Hypothalamus (tissue), 51 donors: ENCODE data around the gene KIF25.
"Not testable (repeated sequence)": the region's sequence is repeated elsewhere in the genome, so short reads cannot be mapped to it uniquely, and the experiment has no call there.

ENCODE experiments used
- DNase-seq, 51 donors: peaks; one replicate each; lab custom pipeline; 2025; lab: John Stamatoyannopoulos, UW

KIF25 gene

DNA sequence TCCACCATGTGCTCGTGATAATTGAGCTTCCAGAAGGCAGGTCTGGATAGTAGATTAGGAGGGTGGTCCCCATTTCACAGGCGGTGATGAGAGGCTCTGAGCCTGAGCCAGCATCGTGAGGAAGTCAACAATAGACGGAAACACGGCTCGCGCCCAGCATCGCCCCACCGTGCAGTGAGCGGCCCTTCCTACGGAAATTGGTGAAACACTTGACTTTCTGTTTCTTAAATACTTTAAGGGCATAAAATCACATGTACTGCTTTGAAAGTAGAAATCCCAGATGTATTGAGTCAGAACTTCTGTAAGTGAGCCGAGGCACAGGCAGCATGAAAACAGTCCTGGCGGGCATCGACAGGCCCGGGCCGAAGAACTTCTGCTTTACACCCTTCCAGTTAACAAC lies 4.3 kb upstream of the KIF25 start:
- DNase-seq, result no peak

DNA sequence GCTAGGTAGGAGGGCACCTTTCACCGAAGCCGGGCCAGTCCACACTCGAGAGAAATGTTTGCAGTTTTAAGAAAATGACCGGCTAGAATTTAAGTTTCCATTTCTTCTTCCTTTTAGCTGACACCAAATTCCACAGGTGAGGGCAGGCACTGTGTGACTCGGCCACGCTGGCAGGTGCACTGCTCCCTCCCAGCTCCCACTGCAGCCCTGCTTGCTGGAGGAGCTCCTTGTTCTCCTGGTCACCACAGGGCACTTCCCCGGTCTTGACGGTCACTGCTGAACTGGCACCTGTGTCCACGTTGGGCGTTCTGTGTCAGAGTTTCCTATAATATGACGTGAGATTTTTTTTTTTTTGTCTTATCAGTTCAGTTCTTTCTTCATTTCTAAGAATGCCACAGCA lies 3.6 kb upstream of the KIF25 start:
- DNase-seq, result no peak

DNA sequence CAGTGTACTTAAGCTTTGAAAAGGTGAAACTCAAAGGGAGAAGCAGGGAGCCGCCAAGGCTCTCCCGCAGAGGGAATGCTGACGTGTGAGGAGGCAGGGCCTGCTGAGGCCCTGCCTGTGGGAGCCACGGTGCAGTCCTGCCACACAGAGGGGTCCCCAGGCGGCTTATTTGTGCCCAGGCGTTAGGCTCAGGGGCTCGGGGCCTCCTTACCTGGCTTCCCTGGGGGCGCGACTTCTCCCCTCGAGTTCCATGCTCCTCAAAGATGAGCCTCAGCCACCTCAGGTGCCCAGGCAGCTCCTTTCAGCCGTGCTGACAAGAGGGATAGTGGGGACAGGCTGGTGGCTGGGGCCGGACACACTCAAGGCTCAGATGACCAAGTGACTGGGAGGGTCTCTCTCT lies 2.2 kb upstream of the KIF25 start:
- DNase-seq, result no peak

DNA sequence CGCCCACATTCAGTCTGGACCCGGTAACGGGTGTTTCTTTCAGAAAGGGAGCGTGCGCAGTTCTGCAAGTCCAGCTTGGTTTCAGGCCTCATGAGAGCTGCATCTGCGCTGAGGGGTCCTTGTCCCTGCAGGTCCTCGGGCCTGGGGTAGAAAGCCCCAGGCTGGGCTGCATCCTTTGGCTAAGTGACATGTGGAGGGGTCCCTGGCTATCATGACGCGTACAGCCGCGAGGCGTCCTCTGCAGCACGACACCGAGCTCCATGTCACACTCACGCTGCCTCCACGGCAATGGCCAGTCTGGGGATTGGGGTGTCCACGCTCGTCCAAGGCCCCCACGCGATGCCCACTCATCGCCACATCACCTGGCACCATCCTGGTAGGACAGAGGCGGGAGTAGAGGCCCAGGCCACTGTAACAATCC lies 1.7 kb upstream of the KIF25 start:
- DNase-seq, result no peak

DNA sequence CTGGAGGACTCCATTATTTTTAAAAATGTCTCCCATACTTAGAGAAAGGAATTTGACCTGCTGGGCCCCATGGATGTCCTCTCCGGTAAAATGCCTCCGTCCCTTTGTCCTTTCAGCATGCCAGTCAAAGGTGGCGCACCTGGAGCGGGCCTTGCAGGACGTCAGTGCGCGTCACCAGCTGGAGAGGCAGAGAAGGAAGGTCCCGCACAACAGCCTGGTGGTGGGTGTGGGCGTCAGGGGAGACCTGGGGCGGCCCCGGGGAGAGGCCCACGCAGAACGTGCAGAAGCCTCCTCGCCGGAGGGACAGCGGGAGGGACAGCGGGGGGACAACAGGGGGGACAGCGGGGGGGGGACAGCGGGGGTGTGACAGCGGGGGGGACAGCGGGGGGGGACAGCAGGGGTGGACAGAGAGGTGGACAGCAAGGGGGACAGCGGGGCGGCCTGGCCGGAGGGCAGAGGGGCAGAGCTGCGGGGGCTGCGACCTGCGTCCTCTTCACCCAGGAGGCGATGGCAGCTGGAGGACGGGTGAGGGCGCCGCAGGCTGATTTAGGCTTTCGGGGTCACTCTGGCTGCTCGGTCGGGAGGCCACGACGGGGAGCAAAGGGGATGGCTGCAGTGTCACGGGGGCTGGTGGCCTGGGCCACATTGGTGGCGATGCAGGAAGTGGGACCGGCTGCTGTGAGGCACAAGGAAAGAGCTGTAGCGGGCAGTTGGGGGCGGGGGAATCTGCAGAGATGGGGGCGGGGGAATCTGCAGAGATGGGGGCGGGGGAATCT lies 859 bp upstream of the KIF25 start:
- DNase-seq, result peak in 9 of 51 donors; percentile 18 to 69 (median 32)

DNA sequence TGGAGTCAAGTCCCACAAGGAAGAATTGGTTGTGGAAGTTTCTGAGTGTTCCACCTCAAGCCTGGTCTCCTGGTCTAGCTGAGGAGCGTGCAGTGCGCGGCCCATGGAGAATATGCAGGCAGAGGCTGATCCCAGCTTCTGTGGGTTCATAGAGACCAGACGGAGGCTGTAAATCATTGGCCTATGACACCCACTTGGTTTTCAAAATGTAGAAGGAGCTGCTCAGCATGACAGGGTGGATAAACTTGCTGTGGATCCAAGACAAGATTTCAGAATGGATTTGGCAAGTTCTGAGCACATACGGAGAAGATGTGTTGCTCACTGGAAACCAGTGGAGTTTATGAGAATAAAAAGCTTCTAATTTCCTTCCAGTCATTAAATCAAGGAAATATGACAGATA lies 744 bp downstream of the KIF25 start:
- no peak for DNase-seq

DNA sequence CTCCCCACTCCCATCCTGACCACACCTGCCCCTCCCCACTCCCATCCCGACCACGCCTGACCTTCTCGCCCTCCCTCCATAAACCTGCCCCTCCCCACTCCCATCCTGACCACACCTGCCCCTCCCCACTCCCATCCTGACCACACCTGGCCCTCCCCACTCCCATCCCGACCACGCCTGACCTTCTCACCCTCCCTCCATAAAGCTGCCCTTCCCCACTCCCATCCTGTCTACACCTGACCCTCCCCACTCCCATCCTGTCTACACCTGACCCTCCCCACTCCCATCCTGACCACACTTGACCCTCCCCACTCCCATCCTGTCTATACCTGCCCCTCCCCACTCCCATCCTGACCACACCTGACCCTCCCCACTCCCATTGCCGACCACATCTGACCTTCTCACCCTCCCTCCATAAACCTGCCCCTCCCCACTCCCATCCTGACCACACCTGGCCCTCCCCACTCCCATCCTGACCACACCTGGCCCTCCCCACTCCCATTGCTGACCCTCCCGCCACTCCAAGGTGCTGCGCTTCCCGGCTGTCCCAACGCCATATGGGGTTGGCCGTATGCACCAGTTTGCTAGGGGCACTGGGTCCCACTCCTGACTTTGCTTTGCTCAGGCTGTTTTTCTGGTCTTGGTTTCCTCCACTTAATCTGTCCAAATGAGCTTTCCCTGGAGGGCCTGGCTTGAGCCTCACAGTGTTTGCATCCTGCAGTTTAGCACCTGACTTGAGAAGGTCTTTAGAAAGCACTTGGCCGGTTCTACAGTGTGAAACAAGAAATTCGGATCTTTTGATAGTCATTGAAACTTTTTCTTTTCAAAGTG lies 2.9 kb downstream of the KIF25 start:
- DNase-seq, result no peak

DNA sequence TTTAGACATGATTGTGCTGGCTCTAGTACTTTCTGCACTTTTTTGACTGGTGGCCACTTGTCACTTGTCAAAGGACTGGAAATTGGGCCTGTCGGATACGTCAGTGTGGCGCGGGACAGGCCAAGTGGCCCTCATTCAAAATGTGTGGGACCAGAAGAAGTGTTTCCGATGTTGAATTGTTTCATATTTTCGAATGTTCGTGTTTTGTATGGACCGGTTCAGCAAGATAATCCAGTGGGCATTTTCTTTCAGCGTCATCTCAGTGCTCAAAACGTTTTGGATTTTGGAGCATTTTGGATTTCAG lies 3.5 kb downstream of the KIF25 start:
- DNase-seq, result no peak

DNA sequence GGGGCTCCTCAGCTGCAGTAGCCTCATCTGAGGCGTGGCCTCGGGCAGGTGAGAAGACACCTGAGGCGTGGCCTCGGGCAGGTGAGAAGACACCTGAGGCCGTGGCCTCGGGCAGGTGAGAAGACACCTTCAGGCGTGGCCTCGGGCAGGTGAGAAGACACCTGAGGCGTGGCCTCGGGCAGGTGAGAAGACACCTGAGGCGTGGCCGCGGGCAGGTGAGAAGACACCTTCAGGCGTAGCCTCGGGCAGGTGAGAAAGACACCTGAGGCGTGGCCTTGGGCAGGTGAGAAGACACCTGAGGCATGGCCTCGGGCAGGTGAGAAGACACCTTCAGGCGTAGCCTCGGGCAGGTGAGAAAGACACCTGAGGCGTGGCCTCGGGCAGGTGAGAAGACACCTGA lies 4.0 kb downstream of the KIF25 start:
- DNase-seq, result not testable (repeated sequence)

DNA sequence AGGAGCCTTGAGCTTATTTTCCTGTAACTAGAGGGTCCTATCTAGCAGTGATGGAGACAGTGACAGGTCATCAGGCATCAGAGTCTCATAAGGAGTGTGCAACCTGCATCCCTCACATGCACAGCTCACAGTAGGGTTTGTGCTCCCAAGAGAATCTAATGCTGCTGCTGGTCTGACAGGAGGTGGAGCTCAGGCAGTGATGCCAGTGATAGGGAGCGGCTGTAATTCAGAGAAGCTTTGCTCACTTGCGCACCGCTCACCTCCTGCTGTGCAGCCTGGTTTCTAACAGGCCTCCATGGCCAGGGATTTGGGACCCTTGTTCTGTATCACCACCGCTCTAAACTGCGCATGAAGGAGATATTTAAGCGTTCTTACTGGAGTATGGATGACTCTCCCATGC lies 5.3 kb downstream of the KIF25 start:
- no peak for DNase-seq

DNA sequence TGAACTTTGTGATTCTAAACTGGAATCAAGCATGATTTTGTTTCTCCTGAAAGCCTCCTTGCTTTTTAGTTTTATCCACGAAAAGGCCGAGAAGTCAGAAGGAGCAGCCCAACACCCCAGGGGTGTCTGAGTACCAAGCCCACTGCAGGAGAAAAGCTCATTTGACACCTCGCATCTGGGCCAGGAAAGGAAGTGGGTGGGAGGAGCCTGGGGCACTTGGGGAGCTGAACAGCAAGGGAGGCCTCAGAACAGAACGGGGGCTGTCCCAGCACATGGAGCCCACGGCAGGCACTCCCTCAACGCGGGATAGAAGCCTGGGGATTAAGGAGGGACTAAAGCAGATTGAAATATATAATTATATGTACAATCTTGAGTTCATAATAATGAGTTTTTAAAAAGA lies 6.6 kb downstream of the KIF25 start:
- no peak for DNase-seq

DNA sequence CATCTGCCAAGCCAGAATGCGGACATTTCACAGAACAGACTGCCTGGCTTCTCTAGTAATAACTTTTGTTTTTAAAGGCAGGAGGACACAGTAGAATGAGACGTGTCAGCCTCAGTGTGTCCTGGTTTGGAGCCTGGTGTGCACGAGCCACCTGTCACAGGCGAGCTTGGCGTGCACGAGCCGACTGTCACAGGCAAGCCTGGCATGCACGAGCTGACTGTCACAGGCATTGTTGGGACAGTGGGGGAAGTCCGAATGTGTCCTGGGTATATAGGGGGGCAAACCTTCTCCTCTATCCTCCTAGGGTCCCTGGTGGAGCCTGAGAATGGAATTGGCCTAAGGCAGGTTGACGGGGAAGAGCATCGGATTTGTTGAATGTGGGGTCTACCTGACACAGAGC lies 7.5 kb downstream of the KIF25 start:
- no peak for DNase-seq

DNA sequence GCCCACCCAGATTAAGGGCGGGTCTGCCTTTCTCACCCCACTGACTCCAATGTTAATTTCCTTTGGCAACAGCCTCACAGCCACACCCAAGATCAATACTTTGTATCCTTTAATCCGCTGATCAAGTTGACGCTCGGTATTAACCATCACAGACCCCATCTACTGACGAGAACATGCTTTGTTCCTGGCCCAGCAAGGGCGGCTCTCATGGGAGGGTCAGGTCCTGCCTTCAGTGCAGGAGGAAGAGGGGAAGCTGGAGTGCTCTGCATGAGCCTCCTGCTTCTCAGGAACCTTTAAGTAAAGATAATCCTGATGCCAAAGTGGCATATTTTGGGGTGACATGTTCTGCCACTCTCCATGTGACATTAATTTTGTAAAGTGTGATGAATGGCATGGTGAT lies 8.3 kb downstream of the KIF25 start:
- DNase-seq, result no peak

DNA sequence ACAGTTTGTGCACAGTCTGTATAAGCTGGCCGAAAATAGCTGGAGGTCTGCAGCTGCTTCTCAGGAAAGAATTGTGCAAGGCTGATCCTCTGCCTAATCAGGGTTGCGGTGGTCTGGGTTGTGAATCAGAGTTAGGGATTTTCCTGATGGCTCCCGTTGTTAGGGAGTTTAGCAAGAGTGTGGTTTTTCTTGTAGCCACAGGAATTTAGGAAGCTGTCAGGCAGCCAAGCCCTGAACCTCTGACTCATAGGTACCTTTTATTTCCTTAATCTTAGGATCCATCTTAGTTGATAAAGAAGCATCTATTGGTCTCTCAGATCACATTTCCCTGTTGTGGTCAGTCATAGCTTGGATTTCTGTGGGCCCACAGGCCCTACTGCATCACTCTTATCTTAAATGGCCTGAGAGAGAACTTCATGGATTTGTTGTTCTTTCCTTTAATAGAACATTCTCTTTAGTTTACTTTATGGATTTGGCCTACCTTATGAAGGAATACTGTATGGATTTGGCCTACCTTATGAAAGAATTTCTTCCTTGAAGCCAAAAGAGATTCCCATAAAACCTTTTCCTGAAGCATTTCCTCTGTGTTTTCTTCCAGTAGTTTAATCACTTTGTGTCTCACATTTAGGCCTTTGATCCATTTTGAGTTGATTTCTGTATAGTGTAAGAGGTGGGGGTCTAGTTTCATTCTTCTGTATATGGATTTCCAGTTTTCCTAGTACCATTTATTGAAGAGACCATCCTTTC lies 10.3 kb downstream of the KIF25 start:
- no peak for DNase-seq

DNA sequence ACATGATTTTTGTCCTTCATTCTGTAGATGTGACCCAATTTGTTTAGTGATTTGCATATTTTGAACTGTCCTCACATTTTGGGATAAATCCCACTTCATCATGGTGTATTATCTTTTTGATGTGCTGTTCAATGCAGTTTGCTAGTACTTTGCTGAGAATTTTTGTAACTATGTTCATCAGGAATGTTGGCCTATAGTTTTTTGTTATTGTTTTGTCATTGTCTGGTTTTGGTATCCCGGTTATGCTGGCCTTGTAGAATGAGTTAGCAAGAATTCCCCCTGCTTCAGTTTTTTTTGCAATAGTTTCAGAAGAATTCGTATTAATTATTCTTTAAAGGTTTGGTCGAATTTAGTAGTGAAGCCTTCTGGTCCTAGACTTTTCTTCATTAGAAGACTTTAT lies 11.9 kb downstream of the KIF25 start:
- DNase-seq, result no peak

DNA sequence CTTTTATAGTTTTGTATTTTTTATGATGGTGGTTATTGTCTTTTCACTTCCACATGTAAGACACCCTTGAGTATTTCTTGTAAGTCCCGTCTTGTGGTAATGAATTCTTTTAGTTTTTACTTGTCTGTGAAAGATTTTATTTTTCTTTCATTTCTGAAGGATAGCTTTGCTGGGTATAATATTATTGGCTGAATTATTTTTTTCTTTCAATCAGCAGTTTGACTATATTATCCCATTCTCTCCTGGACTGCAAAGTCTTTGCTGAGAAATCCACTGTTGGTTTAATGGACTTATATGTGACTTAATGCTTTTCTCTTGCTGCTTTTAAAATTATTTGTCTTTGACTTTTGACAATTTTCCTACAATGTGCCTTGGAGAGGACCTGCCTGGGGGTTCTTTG lies 13.8 kb downstream of the KIF25 start:
- no peak for DNase-seq

DNA sequence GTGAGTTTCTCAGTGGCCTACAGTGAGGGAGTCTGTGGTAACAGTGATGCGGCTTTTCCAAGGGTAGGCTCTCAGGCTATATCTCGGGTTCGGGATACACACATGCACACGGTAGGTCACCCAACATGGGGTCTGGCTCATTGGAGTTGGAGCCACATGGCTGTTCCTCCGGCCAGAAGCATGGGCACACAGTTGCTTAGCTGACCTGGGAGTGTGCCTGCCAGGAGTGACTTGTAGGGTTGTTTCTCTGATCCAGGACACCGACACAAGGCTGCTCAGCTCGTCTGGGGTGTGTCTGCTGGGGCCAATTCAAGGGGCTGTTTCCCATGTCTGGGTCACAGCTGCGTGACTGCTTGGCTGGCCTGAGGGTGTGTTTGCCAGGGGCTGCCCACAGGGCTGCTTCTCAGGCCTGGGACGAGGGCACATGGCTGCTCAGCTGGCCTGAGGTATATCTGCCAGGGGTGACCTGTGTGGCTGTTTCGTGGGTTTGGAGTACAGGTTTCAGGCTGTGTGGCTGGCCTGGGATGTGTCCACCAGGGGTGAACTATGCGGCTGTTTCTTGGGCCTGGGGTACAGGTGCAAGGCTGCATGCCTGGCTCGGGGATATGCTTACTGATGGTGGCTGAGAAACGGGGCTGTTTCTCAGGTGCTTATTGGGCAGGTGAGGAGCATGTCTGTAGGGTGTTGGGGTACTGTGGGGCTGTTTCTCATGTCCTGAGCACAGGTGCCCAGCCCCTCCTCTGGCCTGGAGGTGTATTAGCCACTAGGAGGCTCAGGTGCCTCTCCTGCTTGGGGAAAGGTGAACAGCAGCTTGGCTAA lies 15.2 kb downstream of the KIF25 start:
- no peak for DNase-seq

DNA sequence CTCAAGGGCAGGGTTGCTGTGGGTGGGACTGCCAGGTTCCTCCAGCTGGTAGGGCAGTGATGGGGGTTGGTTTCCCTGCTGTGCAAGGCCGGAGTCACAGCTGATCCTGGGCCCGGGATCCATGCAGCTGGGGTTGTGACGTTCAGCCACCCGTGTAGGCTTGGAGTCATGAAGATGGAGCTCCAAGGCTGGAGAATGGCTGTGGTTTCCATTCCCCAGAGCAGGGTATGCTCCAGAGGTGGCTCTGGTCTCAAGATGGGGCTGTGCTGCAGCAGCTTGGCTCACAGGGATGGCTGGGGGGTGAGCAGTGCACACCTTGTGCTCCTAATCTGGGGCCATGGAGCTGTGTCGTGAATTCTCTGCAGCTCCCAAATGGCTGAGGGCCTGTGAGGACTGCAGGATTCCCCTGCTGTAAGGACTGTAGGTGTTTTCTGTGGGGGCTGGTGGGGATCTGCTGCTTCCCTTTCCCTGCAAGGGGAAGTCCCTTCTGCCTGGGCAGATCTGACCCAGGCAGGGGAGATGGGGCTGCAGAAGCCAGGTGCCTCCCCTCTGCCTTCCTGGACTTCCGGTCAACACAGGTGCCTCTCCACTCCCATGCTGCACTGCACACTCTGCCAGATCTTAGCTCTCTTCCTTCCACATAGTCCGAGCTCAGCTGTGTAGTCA lies 15.9 kb downstream of the KIF25 start:
- DNase-seq, result no peak

DNA sequence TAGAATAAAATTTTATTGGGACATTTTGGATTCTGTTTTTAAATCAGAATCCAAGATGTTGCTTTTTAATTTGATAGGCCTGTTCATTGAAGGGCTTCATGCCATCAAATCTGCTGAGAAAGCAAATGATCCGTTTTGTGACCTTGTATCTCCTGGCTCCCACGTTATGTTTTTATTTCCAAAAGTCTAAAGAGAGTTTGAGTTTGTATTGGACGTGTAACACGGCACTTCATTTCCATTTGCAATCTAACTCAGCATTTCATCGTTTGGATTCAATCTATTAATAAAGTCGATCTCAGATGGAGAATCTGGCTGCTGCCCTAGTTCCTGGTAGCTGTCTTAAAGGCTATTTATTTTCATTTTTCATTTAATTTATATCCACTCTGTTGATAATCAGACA lies 17.0 kb downstream of the KIF25 start:
- DNase-seq, result no peak

DNA sequence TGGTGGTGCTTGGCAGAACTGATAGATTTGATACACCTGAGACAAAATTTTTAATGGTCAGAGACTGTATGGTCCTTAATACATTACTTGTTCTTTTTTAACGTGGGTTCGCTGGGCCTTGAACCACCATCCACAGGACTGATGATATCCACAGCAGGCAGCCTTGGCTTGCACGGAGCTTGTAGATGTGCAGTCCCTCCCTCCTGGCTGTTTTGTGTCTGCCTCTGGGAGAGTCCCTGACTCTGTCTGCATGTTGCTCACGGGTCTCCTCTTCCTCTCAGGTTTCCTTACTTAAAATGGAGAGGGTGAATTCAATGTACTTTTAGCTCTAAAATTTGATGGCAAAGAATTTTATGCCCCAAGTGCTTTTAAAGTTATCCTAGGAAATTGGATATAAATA lies 17.5 kb downstream of the KIF25 start:
- no peak for DNase-seq
